K562 (cell line): ENCODE data around the gene SLAMF9. TPM values are rescaled to one million over a fixed set of nuclear protein-coding genes. Genes with fewer than 3 reads are reported as not detected.

Experiments used
- ATAC-seq: fragments of 200-7000 bp; cut with Tn5 transposase; 3 replicates; pipeline ENCODE4 v1.9.1; 2020; ENCODE audit warnings: moderate library complexity
- BruUV-seq: library from RNA; stranded (reverse); fragments of 400-500 nt; replicated peaks from 2 replicates; lab custom pipeline; 2021; lab: Mats Ljungman, UMichigan
- CTCF ChIA-PET: fragments of 300-600 bp; formaldehyde crosslinking; extraction: SDS; loops from one replicate; lab custom pipeline; 2021; ENCODE audit warnings: low intra/inter-chr PET ratio; lab: Yijun Ruan, JAX
- POLR2A ChIA-PET: fragments of 300-600, 350-650 bp; sonication (Branson Sonifier 250); formaldehyde crosslinking; extraction: SDS; loops from one replicate; lab custom pipeline; 2021; ENCODE audit warnings: antibody characterized with exemption, inconsistent platforms; lab: Yijun Ruan, JAX
- DNase-seq, 4 experiments: peaks; one replicate each; pipeline versions ENCODE4 v3.0.0 to v3.0.0-alpha.2; 2011 to 2018; ENCODE audit warnings: low spot score in 3 of 4, mixed read lengths in 3 of 4; ENCODE audit errors: extremely low read depth in 1 of 4
- FAIRE-seq: peaks from 2 replicates; lab custom pipeline; 2011; peaks lifted over from hg19 to GRCh38; lab: Jason Lieb, UNC
- H2AFZ ChIP-seq: 2 replicates; pipeline ENCODE4 v1.6.0; 2011; ENCODE audit warnings: low read depth, low read length, control low read depth, inconsistent platforms
- H3K27ac ChIP-seq: fragments of 200-600 bp; 3 replicates; pipeline ENCODE4 v1.8.0; 2011; ENCODE audit warnings: low read depth, mild to moderate bottlenecking, control low read depth, inconsistent platforms, low read length, moderate library complexity, mixed read lengths; ENCODE audit errors: extremely low read depth
- H3K27me3 ChIP-seq, 2 experiments: fragments of 300-600 bp in 1 of 2; 2 replicates in 1 of 2; 3 replicates in 1 of 2; pipeline versions ENCODE4 v1.6.0 to v1.8.0; 2011; ENCODE audit warnings: inconsistent platforms in 2 of 2, low read length in 2 of 2, mild to moderate bottlenecking in 1 of 2, mixed read lengths in 1 of 2, moderate library complexity in 1 of 2; ENCODE audit not compliant: control insufficient read depth in 2 of 2, insufficient read depth in 2 of 2
- H3K36me3 ChIP-seq: fragments of 300-600 bp; 3 replicates; pipeline ENCODE4 v1.8.0; 2011; ENCODE audit warnings: mild to moderate bottlenecking, low read length, inconsistent platforms; ENCODE audit not compliant: control insufficient read depth, insufficient read depth
- H3K4me1 ChIP-seq, 2 experiments: fragments of 200-600 bp in 1 of 2; replicated peaks in 1 of 2; 2 replicates in 1 of 2; 3 replicates in 1 of 2; pipeline versions ENCODE4 v1.5.1 to v1.8.0; 2011; ENCODE audit warnings: inconsistent platforms in 2 of 2, low read length in 2 of 2, mild to moderate bottlenecking in 1 of 2, mixed read lengths in 1 of 2, moderate library complexity in 1 of 2; ENCODE audit not compliant: control insufficient read depth in 2 of 2, insufficient read depth in 2 of 2
- H3K4me2 ChIP-seq: 2 replicates; pipeline ENCODE4 v1.6.1; 2011; ENCODE audit warnings: low read length, control low read depth, inconsistent platforms, mixed read lengths; ENCODE audit not compliant: insufficient read depth
- H3K4me3 ChIP-seq: fragments of 200-600 bp; sonication (generic), shearing (Covaris generic); 2 replicates; pipeline ENCODE4 v1.5.1; 2016; ENCODE audit warnings: control low read depth, inconsistent platforms
- H3K79me2 ChIP-seq: fragments of 200-600 bp; 3 replicates; pipeline ENCODE4 v1.8.0; 2011; ENCODE audit warnings: low read length, inconsistent platforms; ENCODE audit not compliant: control insufficient read depth, insufficient read depth
- H3K9ac ChIP-seq, 2 experiments: 2 replicates each; pipeline versions ENCODE4 v1.6.0 to v1.6.1; 2011; ENCODE audit warnings: low read depth in 2 of 2, low read length in 2 of 2, control low read depth in 1 of 2, inconsistent platforms in 1 of 2, mild to moderate bottlenecking in 1 of 2, mixed read lengths in 1 of 2; ENCODE audit not compliant: insufficient read depth in 1 of 2
- H3K9me1 ChIP-seq: one replicate; pipeline ENCODE4 v1.6.0; 2011; ENCODE audit warnings: inconsistent platforms, mild to moderate bottlenecking, low read length, moderate library complexity; ENCODE audit not compliant: control insufficient read depth, insufficient read depth
- H3K9me3 ChIP-seq: replicated peaks from 2 replicates; pipeline ENCODE4 v1.5.1; 2011; ENCODE audit warnings: low read depth, low read length, inconsistent platforms; ENCODE audit not compliant: control insufficient read depth, insufficient read depth
- H4K20me1 ChIP-seq: replicated peaks from 2 replicates; pipeline ENCODE4 v1.6.1; 2011; ENCODE audit warnings: low read length, inconsistent platforms, mixed read lengths; ENCODE audit not compliant: control insufficient read depth, insufficient read depth
- CHAMP1 ChIP-seq: fragments of 450-650 bp; IDR thresholded peaks from 2 replicates; pipeline ENCODE4 v1.6.1; 2016; ENCODE audit warnings: mild to moderate bottlenecking
- HES1 ChIP-seq: fragments of 450-650 bp; IDR thresholded peaks from 2 replicates; pipeline ENCODE4 v1.6.1; 2016; ENCODE audit warnings: low read depth, mild to moderate bottlenecking, moderate library complexity
- HIVEP1 ChIP-seq: fragments of 250-450 bp; sonication (Bioruptor Pico); IDR thresholded peaks from 2 replicates; pipeline ENCODE4 v1.4.0; 2020; ENCODE audit warnings: mild to moderate bottlenecking
- HNRNPK ChIP-seq: fragments of 200-400 bp; formaldehyde crosslinking; IDR thresholded peaks from one replicate; pipeline ENCODE4 v1.6.1; 2018; ENCODE audit warnings: mild to moderate bottlenecking, low read depth, low read length; ENCODE audit not compliant: poor library complexity, severe bottlenecking
- MCM5 ChIP-seq: fragments of 450-650 bp; IDR thresholded peaks from 2 replicates; pipeline ENCODE4 v1.6.1; 2016; ENCODE audit warnings: low read depth
- MEF2A ChIP-seq: IDR thresholded peaks from 2 replicates; pipeline ENCODE4 v1.6.1; 2011; ENCODE audit warnings: low read depth, mild to moderate bottlenecking, low read length, moderate library complexity; ENCODE audit not compliant: control insufficient read depth
- MLLT1 ChIP-seq, 2 experiments: fragments of 450-650 bp; IDR thresholded peaks; 2 replicates each; pipeline ENCODE4 v1.6.1; 2016
- NCOA6 ChIP-seq: fragments of 450-650 bp; IDR thresholded peaks from 2 replicates; pipeline ENCODE4 v1.6.1; 2017; ENCODE audit warnings: mild to moderate bottlenecking
- RAD21 ChIP-seq, 2 experiments: fragments of 250-450 bp in 1 of 2; fragments of 450-650 bp in 1 of 2; sonication (Bioruptor Pico) in 1 of 2; formaldehyde crosslinking in 1 of 2; IDR thresholded peaks in 1 of 2; conservative IDR thresholded peaks in 1 of 2; 2 replicates each; pipeline versions ENCODE4 v1.4.0 to v1.8.0; 2020 to 2022; ENCODE audit warnings: mild to moderate bottlenecking in 2 of 2, moderate library complexity in 1 of 2
- RBM17 ChIP-seq: fragments of 200-400 bp; formaldehyde crosslinking; IDR thresholded peaks from 2 replicates; pipeline ENCODE4 v1.6.1; 2017; ENCODE audit warnings: low read depth, mild to moderate bottlenecking, low read length, borderline replicate concordance
- SFPQ ChIP-seq: fragments of 200-400 bp; formaldehyde crosslinking; IDR thresholded peaks from 2 replicates; pipeline ENCODE4 v1.6.1; 2017; ENCODE audit warnings: mild to moderate bottlenecking, low read depth, low read length, moderate library complexity
- XRCC3 ChIP-seq: fragments of 450-650 bp; IDR thresholded peaks from 2 replicates; pipeline ENCODE4 v1.6.1; 2017; ENCODE audit warnings: mild to moderate bottlenecking, moderate library complexity
- ZFP1 ChIP-seq: fragments of 450-650 bp; formaldehyde crosslinking; IDR thresholded peaks from 2 replicates; pipeline ENCODE4 v1.4.0; 2020; ENCODE audit warnings: mild to moderate bottlenecking, mixed read lengths
- ZNF197 ChIP-seq: fragments of 200-800 bp; sonication (Bioruptor generic); IDR thresholded peaks from 2 replicates; pipeline ENCODE4 v1.6.1; 2016; ENCODE audit warnings: low read depth, missing genetic modification characterization, missing compliant biosample characterization
- ZNF695 ChIP-seq: fragments of 450-650 bp; formaldehyde crosslinking; IDR thresholded peaks from 2 replicates; pipeline ENCODE4 v1.4.0; 2020; ENCODE audit warnings: mild to moderate bottlenecking, moderate library complexity
- WGBS: fragments of 100-300 bp; shearing (Covaris generic); methylation state at CpG from one replicate; pipeline ENCODE4 v1.1.6; 2016; ENCODE audit warnings: low coverage, mixed read lengths; ENCODE audit not compliant: insufficient coverage; ENCODE audit errors: missing lambda C conversion rate; 5-methylcytosine and 5-hydroxymethylcytosine counted together
- in situ Hi-C: fragments of 300-500 bp; cut with MboI; formaldehyde crosslinking; loops from 4 replicates; pipeline ENCODE4 v1.15.0; 2018; ENCODE audit warnings: inconsistent platforms, mixed read lengths
- intact Hi-C: fragments of 100-400 bp; cut with micrococcal nuclease; formaldehyde crosslinking; loops from 2 replicates; pipeline ENCODE4 v1.14.2; 2022
- polyA plus RNA-seq, 8 experiments: library from polyadenylated mRNA; depleted of rRNA in 4 of 8; stranded (reverse) in 5 of 8; unstranded in 3 of 8; fragments of >200 nt; fragmentation: Nextera tagmentation in 2 of 8; fragmentation: Illumina TruSeq in 1 of 8; extraction: Ambion mirVana in 2 of 8; extraction: Trizol in 1 of 8; gene quantifications; 2 replicates each; pipeline versions ENCODE4 v1.2.1 to v1.2.3, GENCODE V29; 2011 to 2014; ENCODE audit warnings: inconsistent platforms in 1 of 8, missing spikeins in 1 of 8
- total RNA-seq, 7 experiments: library from RNA; depleted of rRNA in 6 of 7; stranded (reverse); fragments of >200 nt in 6 of 7; fragmentation: Illumina TruSeq in 2 of 7; extraction: Trizol in 2 of 7; gene quantifications; 2 replicates each; pipeline versions ENCODE4 v1.2.1 to v1.2.3, GENCODE V29; 2011 to 2021; ENCODE audit warnings: low replicate concordance in 1 of 7

Gene SLAMF9
- total and polyA plus RNA-seq, 9 of the 15 experiments (the other 6 are each of a cell fraction or from before 2014, with no cell fraction given), result 0.13 to 0.21 TPM; not detected in 7

GRCh38 chr1:159994896-159995295 is 40.9 kb upstream of the SLAMF9 start:
- Histone ChIP-seq H3K27me3 (peaks cover 0 to 6% of the 10 kb centered on the region in 2 experiments; a peak in 3 of 5 replicates), H3K9me3 (no peaks in the 10 kb centered on the region), H3K27ac (no peak overlapping the region), H3K4me3 (no peak overlapping the region), H3K36me3 (no peaks in the 10 kb centered on the region), H2AFZ (no peak overlapping the region), H3K9ac (no peak overlapping the region), H4K20me1 (no peaks in the 10 kb centered on the region), H3K79me2 (no peaks in the 10 kb centered on the region), H3K4me2 (no peak overlapping the region), H3K9me1 (no peaks in the 10 kb centered on the region), H3K4me1 (no peaks in the 10 kb centered on the region)
- no peak for TF ChIP-seq ZNF695 (CRISPR knock-in tag)
- TF ChIP-seq MEF2A, result no peak
- no peak for TF ChIP-seq MCM5
- no peak for TF ChIP-seq RAD21 (CRISPR knock-in tag; conservative IDR thresholded peaks at IDR 0.05 in 1 of 2, IDR thresholded peaks at IDR 0.05 in 1 of 2)
- TF ChIP-seq SFPQ, result no peak
- no peak for TF ChIP-seq RBM17
- TF ChIP-seq ZFP1, result no peak
- TF ChIP-seq NCOA6, result no peak
- TF ChIP-seq CHAMP1, result no peak
- no peak for TF ChIP-seq HNRNPK
- TF ChIP-seq XRCC3, result no peak
- TF ChIP-seq MLLT1 (IDR thresholded peaks at IDR 0.05), result no peak
- no peak for TF ChIP-seq HIVEP1 (CRISPR knock-in tag)
- TF ChIP-seq ZNF197 (CRISPR knock-in tag), result no peak
- no peak for TF ChIP-seq HES1
- DNase-seq (no peak), FAIRE-seq (no peak), ATAC-seq (no peak)
- WGBS, result 0% methylated on average over 2 of the region's 2 CpGs
- ChIA-PET CTCF (no interaction called here), POLR2A (interaction anchor here (0.7 kb wide), 2 partner anchors 8 to 71 kb away, joined by 3 read pairs; no protein-coding TSS in a partner anchor)
- no TSS peak for BruUV-seq
- in situ Hi-C loops, result loop anchor here (25.0 kb wide), 1 partner anchor 808 kb away; no protein-coding TSS in a partner anchor
- intact Hi-C loops, result no loop called here
